Measurements from ENCODE around the gene DYNC1LI1.
"Not testable (repeated sequence)": the region's sequence is repeated elsewhere in the genome, so short reads cannot be mapped to it uniquely, and the experiment has no call there.

The DYNC1LI1 gene

GRCh38 chr3:32531010-32531647, 39.5 kb downstream of the DYNC1LI1 start:
- no peak for DNase-seq

- no peak for DNase-seq
Observed at GRCh38 chr3:32525720-32526119, 44.9 kb downstream of the DYNC1LI1 start.

GRCh38 chr3:32522682-32523081, 48.0 kb downstream of the DYNC1LI1 start:
- DNase-seq, result no peak

- not testable (repeated sequence) for DNase-seq
Observed at GRCh38 chr3:32518921-32519320, 51.7 kb downstream of the DYNC1LI1 start.

GRCh38 chr3:32516751-32517150, 53.9 kb downstream of the DYNC1LI1 start:
- DNase-seq, result not testable (repeated sequence)

- DNase-seq, result no peak
Observed at GRCh38 chr3:32511005-32511404, 59.7 kb downstream of the DYNC1LI1 start.

GRCh38 chr3:32510075-32510724, 60.5 kb downstream of the DYNC1LI1 start:
- DNase-seq, result peak in 10 of 14 donors; percentile 9 to 61 (median 34)

GRCh38 chr3:32508711-32509110, 61.9 kb downstream of the DYNC1LI1 start:
- DNase-seq, result no peak

- no peak for DNase-seq
Observed at GRCh38 chr3:32506466-32506865, 64.2 kb downstream of the DYNC1LI1 start.

GRCh38 chr3:32502946-32503286, 67.7 kb downstream of the DYNC1LI1 start:
- no peak for DNase-seq

GRCh38 chr3:32502118-32502945, 68.3 kb downstream of the DYNC1LI1 start, which contains the start of gene CMTM6:
TSS of gene CMTM6 (minus strand) at chr3:32502852. CDS start at chr3:32502745, 107 bp downstream.
- peak; percentile 31 to 91 (median 82) for DNase-seq

- no peak for DNase-seq
Observed at GRCh38 chr3:32501783-32502117, 68.9 kb downstream of the DYNC1LI1 start.

- DNase-seq, result no peak
Observed at GRCh38 chr3:32500880-32501782, 69.5 kb downstream of the DYNC1LI1 start.

GRCh38 chr3:32500231-32500630, 70.4 kb downstream of the DYNC1LI1 start:
- no peak for DNase-seq

- DNase-seq, result no peak
Observed at GRCh38 chr3:32499585-32499984, 71.1 kb downstream of the DYNC1LI1 start.

GRCh38 chr3:32498992-32499391, 71.7 kb downstream of the DYNC1LI1 start:
- DNase-seq, result no peak

- DNase-seq, result no peak
Observed at GRCh38 chr3:32498252-32498651, 72.4 kb downstream of the DYNC1LI1 start.

- no peak for DNase-seq
Observed at GRCh38 chr3:32495609-32496008, 75.0 kb downstream of the DYNC1LI1 start.

- no peak for DNase-seq
Observed at GRCh38 chr3:32495085-32495484, 75.6 kb downstream of the DYNC1LI1 start.

GRCh38 chr3:32493437-32494414, 76.9 kb downstream of the DYNC1LI1 start:
- DNase-seq, result no peak
